SK-N-MC (cell line): Measurements from ENCODE around the gene CCDC88A.
"Not testable (repeated sequence)": the region's sequence is repeated elsewhere in the genome, so short reads cannot be mapped to it uniquely, and the experiment has no call there.

Experiments
- DNase-seq: peaks from one replicate; pipeline ENCODE4 v3.0.0-alpha.2; 2011; ENCODE audit warnings: low read depth, low spot score
- H3K27ac ChIP-seq: fragments of 200-600 bp; sonication (generic); 2 replicates; pipeline ENCODE4 v1.5.1; 2016; ENCODE audit warnings: mixed run types
- H3K36me3 ChIP-seq: fragments of 200-600 bp; sonication (generic); 2 replicates; pipeline ENCODE4 v1.6.1; 2017; ENCODE audit warnings: antibody characterized with exemption, low read length, mixed read lengths; ENCODE audit not compliant: insufficient read depth
- H3K4me3 ChIP-seq: fragments of 200-600 bp; sonication (generic); 2 replicates; pipeline ENCODE4 v1.5.1; 2016
- H3K9ac ChIP-seq: fragments of 200-600 bp; sonication (generic); 2 replicates; pipeline ENCODE4 v1.8.0; 2017; ENCODE audit warnings: mixed run types, mixed read lengths; ENCODE audit not compliant: insufficient read length
- H3K9me3 ChIP-seq: fragments of 200-600 bp; sonication (generic); 2 replicates; pipeline ENCODE4 v1.6.1; 2017; ENCODE audit warnings: low read depth, mild to moderate bottlenecking, antibody characterized with exemption, low read length, moderate library complexity, mixed read lengths
- EZH2 ChIP-seq: fragments of 200-600 bp; sonication (generic); IDR thresholded peaks from one replicate; pipeline ENCODE4 v1.6.1; 2017; ENCODE audit warnings: antibody characterized with exemption
- FOXP2 ChIP-seq: optimal IDR thresholded peaks from 2 replicates; pipeline ENCODE3; 2011; ENCODE audit warnings: mild to moderate bottlenecking, moderate library complexity; ENCODE audit not compliant: insufficient read depth; ENCODE audit errors: extremely low read length, control extremely low read depth
- POLR2AphosphoS5 ChIP-seq: IDR thresholded peaks from 2 replicates; pipeline ENCODE4 v1.6.1; 2012; ENCODE audit warnings: mild to moderate bottlenecking, low read depth, low read length, borderline replicate concordance

CCDC88A gene

DNA sequence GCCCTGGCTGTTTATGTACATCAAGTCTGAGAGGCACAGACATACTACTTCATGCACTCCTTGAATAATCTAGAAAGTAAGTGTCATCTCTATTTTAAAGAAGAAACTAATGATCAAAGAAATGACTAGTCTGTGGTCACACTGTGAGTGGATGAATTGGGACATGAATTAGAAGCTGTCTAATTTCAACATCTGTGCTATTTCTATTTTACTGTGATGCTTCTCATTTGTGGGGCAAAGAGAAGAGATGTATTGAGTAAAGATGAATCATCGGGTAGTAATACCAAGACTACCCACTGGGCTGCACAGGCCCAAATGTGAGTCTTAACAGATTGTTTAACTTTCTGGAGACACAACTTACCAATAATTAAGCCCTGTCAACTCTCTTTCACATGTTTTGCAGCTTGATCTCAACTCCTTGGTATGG lies 108.2 kb downstream of the CCDC88A start:
- Histone ChIP-seq H3K27ac (no peak overlapping the region), H3K4me3 (no peak overlapping the region), H3K9me3 (no peaks in the 10 kb centered on the region), H3K36me3 (peaks cover 47% of the 10 kb centered on the region), H3K9ac (no peak overlapping the region)
- DNase-seq = no peak
- TF ChIP-seq EZH2 (no peak), POLR2AphosphoS5 (no peak), FOXP2 (no peak)

DNA sequence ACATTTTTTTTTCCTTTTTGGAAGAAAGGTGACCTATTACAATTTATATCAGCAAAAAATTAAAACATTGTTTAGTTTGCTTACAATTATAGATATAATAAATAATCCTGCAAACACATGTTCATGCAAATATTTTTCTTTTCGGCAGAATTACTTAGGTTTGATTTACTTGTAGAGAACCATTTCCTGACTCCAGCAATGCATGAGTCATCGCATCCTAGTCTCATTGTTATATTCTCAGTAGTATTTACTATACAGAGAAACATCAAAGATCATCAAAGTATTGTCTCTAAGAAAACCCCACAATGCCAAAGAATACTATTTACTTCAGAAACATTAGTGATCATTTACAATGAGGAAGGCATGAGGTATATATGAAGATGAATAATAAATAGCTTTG lies 110.2 kb downstream of the CCDC88A start:
- H3K4me3 ChIP-seq = no peak overlapping the region
- H3K9ac ChIP-seq = no peak overlapping the region
- H3K9me3 ChIP-seq = no peaks in the 10 kb centered on the region
- TF ChIP-seq POLR2AphosphoS5 (no peak), FOXP2 (no peak), EZH2 (no peak)
- no peak for DNase-seq
- no peak overlapping the region for H3K27ac ChIP-seq
- H3K36me3 ChIP-seq = peaks cover 29% of the 10 kb centered on the region

DNA sequence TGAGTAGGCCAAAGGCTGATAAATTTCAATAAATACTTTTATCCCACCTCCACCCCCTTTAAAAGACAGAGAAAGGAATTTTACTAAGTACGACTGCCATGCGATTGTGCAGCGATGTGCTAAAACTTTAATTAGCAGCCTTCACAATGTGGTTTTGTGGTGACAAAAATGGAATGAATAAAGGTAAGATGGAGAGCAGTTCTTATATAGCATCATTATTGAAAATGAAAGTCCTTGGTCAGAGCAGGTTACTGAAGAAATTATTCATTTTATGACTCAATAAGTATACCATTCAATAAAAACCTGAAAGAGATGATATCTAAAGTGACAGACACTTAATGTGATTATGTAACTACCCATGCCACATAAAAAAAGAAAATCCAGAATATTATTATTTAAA lies 117.4 kb downstream of the CCDC88A start:
- TF ChIP-seq FOXP2 (no peak), EZH2 (no peak), POLR2AphosphoS5 (no peak)
- no peaks in the 10 kb centered on the region for H3K9me3 ChIP-seq
- no peak overlapping the region for H3K9ac ChIP-seq
- no peak for DNase-seq
- no peak overlapping the region for H3K4me3 ChIP-seq
- H3K36me3 ChIP-seq = peaks cover 11% of the 10 kb centered on the region; the same call in 1 of the 2 replicates
- no peak overlapping the region for H3K27ac ChIP-seq

DNA sequence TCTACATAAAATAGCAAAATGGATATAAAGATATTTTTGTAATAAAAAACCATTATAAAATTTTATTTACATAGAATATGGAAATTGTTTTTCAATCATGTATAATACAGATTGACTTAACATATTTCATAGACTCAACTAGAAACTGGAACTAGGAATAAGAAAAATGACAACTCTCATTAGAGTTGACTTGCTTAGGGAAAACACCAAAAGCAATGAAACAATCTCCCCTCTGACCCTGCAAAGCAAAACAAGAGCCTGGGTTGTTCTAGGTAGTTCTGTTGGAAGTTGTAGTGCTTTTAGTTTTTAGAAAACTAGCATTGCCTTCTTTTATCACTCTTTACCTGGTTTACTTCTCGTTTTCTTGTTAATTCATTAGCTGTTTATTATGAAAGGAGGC lies 118.4 kb downstream of the CCDC88A start:
- Histone ChIP-seq H3K9ac (no peak overlapping the region), H3K4me3 (no peak overlapping the region), H3K9me3 (no peaks in the 10 kb centered on the region), H3K36me3 (peaks cover 11% of the 10 kb centered on the region; the same call in 1 of the 2 replicates), H3K27ac (no peak overlapping the region)
- TF ChIP-seq POLR2AphosphoS5 = no peak
- DNase-seq = no peak

DNA sequence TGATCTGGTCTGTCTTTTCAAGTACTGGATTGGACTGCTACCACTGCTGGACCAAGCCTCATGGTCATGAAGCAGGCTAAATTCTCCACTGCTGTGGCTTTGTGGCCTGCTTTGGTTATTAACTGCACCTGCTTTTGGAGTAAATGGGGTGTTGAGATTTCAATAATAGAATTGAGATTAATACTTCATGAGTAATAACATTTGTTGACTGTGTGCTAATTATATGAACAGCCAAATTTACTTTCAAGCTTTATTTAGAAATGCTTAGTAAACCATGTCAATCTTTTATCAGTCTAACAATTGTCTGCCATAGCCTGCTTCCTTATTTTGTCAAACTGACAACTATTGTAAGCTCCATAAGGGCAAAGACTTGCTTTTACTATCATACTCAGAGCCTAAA lies 123.3 kb downstream of the CCDC88A start:
- H3K36me3 ChIP-seq = peaks cover 27% of the 10 kb centered on the region
- no peaks in the 10 kb centered on the region for H3K9me3 ChIP-seq
- H3K27ac ChIP-seq = no peak overlapping the region
- no peak for DNase-seq
- no peak overlapping the region for H3K4me3 ChIP-seq
- no peak overlapping the region for H3K9ac ChIP-seq
- no peak for TF ChIP-seq EZH2
- no peak for TF ChIP-seq FOXP2
- TF ChIP-seq POLR2AphosphoS5 = no peak

DNA sequence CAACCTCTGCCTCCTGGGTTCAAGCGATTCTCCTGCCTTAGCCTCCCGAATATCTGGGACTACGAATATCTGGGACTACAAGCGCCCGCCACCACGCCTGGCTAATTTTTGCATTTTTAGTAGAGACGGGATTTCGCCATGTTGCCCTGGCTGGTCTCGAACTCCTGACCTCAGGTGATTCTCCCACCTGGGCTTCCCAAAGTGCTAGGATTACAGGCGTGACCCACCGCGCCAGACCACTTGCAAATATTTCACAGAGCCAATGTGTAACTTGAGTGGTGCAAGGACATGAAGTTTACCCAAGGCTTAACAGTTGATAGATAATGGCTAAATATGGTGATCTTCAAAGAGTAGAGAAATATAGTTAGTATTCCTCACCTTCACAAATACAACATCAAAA lies 136.6 kb downstream of the CCDC88A start:
- H3K9ac ChIP-seq = no peak overlapping the region
- TF ChIP-seq POLR2AphosphoS5 = no peak
- TF ChIP-seq FOXP2 = no peak
- no peak for TF ChIP-seq EZH2
- no peaks in the 10 kb centered on the region for H3K36me3 ChIP-seq
- no peak for DNase-seq
- no peak overlapping the region for H3K27ac ChIP-seq
- no peak overlapping the region for H3K4me3 ChIP-seq
- H3K9me3 ChIP-seq = no peaks in the 10 kb centered on the region

DNA sequence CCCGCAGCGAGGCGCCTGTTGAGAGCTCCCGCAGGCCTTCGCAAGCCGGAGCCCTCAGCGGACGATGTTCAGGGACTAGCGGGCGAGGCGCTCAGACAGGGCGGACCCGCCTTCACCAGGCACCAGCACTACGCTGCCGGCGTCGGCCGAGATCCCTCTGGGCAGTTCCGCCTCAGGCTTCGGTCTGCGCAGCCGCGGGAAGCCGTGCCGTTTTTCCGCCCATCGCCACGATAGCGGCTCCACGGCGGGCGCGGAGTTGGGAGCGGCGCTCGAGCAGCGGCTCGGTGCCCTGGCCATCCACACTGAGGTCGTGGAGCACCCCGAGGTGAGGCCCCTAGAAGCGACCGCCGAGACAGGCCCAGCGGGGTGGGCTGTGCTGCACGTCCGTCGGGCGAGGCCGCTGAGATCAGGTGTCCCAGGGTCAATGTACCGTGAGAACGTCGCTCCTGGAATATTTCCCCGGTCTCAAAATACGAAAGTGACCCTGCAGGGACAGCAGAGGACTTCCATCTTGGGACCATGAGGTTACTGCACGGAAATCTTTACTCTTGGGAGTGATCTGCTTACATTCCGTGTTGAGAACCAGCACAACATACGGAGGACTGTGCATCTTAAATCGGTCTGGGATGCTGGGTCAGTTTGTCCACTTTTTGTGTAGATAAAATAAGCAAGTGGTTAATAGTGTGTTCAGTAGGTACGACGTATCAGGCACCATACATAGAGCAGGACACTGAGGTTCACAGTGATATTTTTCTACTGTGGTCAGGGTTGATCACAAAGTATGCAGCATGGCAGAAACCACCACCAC lies 137.3 kb downstream of the CCDC88A start:
- no peak for DNase-seq
- no peak overlapping the region for H3K4me3 ChIP-seq
- TF ChIP-seq POLR2AphosphoS5 (peak; percentile 41; the same call in 1 of the 2 replicates), EZH2 (no peak)
- H3K9me3 ChIP-seq = no peaks in the 10 kb centered on the region
- H3K36me3 ChIP-seq = no peaks in the 10 kb centered on the region
- H3K9ac ChIP-seq = no peak overlapping the region
- no peak overlapping the region for H3K27ac ChIP-seq

DNA sequence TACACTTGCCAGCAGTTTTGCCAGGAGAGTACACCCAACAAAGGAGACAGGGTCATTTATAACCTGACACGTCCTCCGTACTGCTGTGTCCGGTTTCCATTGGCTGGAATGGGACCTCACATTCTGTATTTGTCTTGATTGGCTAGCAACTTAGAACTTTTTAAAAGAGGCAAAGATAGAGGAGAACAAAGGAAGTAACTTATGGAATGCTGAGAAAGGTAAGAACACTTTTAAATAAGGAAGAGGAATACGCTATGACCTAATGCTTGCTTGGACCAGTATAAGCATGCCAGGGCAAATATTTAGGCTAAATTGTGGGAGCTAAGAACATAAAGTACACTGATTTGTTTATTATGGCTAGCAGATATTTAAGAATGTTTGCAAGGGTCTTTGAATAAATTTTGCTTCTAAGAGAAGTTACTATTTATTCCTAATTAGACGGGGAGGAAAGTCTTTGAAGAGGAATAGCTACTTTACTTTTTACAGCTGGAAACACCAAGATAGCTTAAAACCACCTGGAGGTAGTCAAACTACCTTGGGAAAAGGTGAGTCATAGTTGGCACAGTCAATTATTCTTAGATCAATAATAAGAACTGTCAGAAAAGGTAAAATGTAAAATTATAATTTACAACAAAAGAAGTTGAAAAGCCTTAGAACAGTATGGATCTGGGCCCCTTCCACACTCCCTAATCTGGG lies 138.7 kb downstream of the CCDC88A start:
- H3K9me3 ChIP-seq, H3K36me3 ChIP-seq, H3K4me3 ChIP-seq, H3K27ac ChIP-seq, DNase-seq, H3K9ac ChIP-seq: not testable (repeated sequence)

DNA sequence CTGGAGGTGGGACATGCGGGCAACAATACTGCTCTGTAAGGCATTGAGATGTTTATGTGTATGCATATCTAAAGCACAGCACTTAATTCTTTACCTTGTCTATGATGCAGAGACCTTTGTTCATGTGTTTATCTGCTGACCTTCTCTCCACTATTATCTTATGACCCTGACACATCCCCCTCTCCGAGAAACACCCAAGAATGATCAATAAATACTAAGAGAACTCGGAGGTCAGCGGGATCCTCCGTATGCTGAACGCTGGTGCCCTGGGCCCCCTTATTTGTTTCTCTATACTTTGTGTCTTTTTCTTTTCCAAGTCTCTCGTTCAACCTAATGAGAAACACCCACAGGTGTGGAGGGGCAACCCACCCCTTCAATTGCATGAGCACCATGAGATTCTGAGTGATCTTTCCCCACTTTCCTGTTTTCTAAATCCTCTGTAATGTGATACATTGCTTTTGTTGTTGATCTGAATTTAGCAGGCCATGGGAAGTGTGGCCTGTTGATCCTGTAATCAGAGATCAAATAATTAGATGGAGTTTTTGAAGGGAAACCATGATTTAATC lies 139.7 kb downstream of the CCDC88A start:
- DNase-seq, H3K9ac ChIP-seq, H3K4me3 ChIP-seq: not testable (repeated sequence)

DNA sequence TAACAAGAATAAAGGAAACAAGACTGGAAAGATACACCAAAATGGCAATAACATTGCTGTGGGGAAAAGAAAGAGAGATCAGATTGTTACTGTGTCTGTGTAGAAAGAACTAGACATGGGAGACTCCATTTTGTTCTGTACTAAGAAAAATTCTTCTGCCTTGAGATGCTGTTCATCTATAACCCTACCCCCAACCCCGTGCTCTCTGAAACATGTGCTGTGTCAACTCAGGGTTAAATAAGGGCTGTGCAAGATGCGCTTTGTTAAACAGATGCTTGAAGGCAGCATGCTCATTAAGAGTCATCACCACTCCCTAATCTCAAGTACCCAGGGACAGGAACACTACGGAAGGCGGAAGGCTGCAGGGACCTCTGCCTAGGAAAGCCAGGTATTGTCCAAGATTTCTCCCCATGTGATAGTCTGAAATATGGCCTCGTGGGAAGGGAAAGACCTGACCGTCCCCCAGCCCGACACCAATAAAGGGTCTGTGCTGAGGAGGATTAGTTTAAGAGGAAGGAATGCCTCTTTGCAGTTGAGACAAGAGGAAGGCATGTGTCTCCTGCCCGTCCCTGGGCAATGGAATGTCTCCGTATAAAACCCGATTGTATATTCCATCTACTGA lies 140.3 kb downstream of the CCDC88A start:
- not testable (repeated sequence) for H3K9ac ChIP-seq, DNase-seq, H3K4me3 ChIP-seq, H3K36me3 ChIP-seq, H3K9me3 ChIP-seq, H3K27ac ChIP-seq

More for the DNA sequence above, 139.7 kb downstream of the CCDC88A start:
- H3K27ac ChIP-seq, H3K36me3 ChIP-seq, H3K9me3 ChIP-seq: not testable (repeated sequence)
